SK-N-SH treated with all-trans-retinoic acid at 6 μM for 48 hours (cell line): ENCODE results near the gene ADARB2.

ENCODE experiments used
- ATAC-seq: fragments of 200-7000 bp; cut with Tn5 transposase; 3 replicates; pipeline ENCODE4 v1.9.1; 2020; ENCODE audit warnings: mild to moderate bottlenecking, moderate library complexity
- ARNTL ChIP-seq: fragments of 450-650 bp; formaldehyde crosslinking; IDR thresholded peaks from 2 replicates; pipeline ENCODE4 v1.5.0; 2020; ENCODE audit warnings: low read depth, mild to moderate bottlenecking, moderate library complexity, borderline replicate concordance
- BACH2 ChIP-seq: fragments of 250-450 bp; sonication (Bioruptor Pico); IDR thresholded peaks from 2 replicates; pipeline ENCODE4 v1.9.0; 2021; ENCODE audit warnings: mild to moderate bottlenecking, borderline replicate concordance
- CREB5 ChIP-seq: fragments of 250-450 bp; sonication (Bioruptor Pico); IDR thresholded peaks from 2 replicates; pipeline ENCODE4 v1.5.1; 2020; ENCODE audit warnings: low read depth, mild to moderate bottlenecking, moderate library complexity
- CSDC2 ChIP-seq: fragments of 250-450 bp; sonication (Bioruptor Pico); IDR thresholded peaks from 2 replicates; pipeline ENCODE4 v1.5.0; 2020; ENCODE audit warnings: mild to moderate bottlenecking, moderate library complexity
- CSRNP3 ChIP-seq: fragments of 250-450 bp; sonication (Bioruptor Pico); IDR thresholded peaks from 2 replicates; pipeline ENCODE4 v1.5.1; 2021; ENCODE audit warnings: mild to moderate bottlenecking, moderate library complexity
- ESRRG ChIP-seq: fragments of 250-450 bp; sonication (Bioruptor Pico); IDR thresholded peaks from 2 replicates; pipeline ENCODE4 v1.6.1; 2021; ENCODE audit warnings: mild to moderate bottlenecking
- GLIS3 ChIP-seq: fragments of 250-450 bp; sonication (Bioruptor Pico); IDR thresholded peaks from 2 replicates; pipeline ENCODE4 v1.5.0; 2020; ENCODE audit warnings: mild to moderate bottlenecking, moderate library complexity
- ISL1 ChIP-seq: fragments of 250-450 bp; sonication (Bioruptor Pico); IDR thresholded peaks from 2 replicates; pipeline ENCODE4 v2.1.2; 2022; ENCODE audit warnings: mild to moderate bottlenecking, moderate library complexity
- OSR1 ChIP-seq: fragments of 250-450 bp; sonication (Bioruptor Pico); IDR thresholded peaks from 2 replicates; pipeline ENCODE4 v1.8.0; 2022; ENCODE audit warnings: moderate library complexity, mild to moderate bottlenecking, inconsistent platforms
- PATZ1 ChIP-seq: fragments of 250-450 bp; sonication (Bioruptor Pico); IDR thresholded peaks from 2 replicates; pipeline ENCODE4 v1.8.0; 2020; ENCODE audit warnings: mild to moderate bottlenecking, moderate library complexity, borderline replicate concordance
- POU6F1 ChIP-seq: fragments of 250-450 bp; sonication (Bioruptor Pico); IDR thresholded peaks from 2 replicates; pipeline ENCODE4 v1.8.0; 2021; ENCODE audit warnings: low read depth, mild to moderate bottlenecking, moderate library complexity, borderline replicate concordance
- PPARA ChIP-seq: fragments of 250-450 bp; sonication (Bioruptor Pico); IDR thresholded peaks from 2 replicates; pipeline ENCODE4 v1.5.0; 2020; ENCODE audit warnings: mild to moderate bottlenecking, borderline replicate concordance
- TCF4 ChIP-seq: fragments of 250-450 bp; sonication (Bioruptor Pico); IDR thresholded peaks from 2 replicates; pipeline ENCODE4 v1.8.0; 2021; ENCODE audit warnings: mild to moderate bottlenecking, moderate library complexity, borderline replicate concordance
- TOX ChIP-seq: fragments of 250-450 bp; sonication (Bioruptor Pico); IDR thresholded peaks from 2 replicates; pipeline ENCODE4 v1.8.0; 2021; ENCODE audit warnings: mild to moderate bottlenecking, moderate library complexity, borderline replicate concordance
- TSHZ2 ChIP-seq: fragments of 250-450 bp; sonication (Bioruptor Pico); IDR thresholded peaks from 2 replicates; pipeline ENCODE4 v1.5.0; 2020; ENCODE audit warnings: mild to moderate bottlenecking, moderate library complexity
- ZC3H10 ChIP-seq: fragments of 250-450 bp; sonication (Bioruptor Pico); IDR thresholded peaks from 2 replicates; pipeline ENCODE4 v1.5.1; 2021; ENCODE audit warnings: mild to moderate bottlenecking, moderate library complexity
- ZFP3 ChIP-seq: fragments of 250-450 bp; sonication (Bioruptor Pico); IDR thresholded peaks from 2 replicates; pipeline ENCODE4 v1.5.0; 2020; ENCODE audit warnings: mild to moderate bottlenecking, moderate library complexity
- ZFP30 ChIP-seq: fragments of 450-650 bp; formaldehyde crosslinking; IDR thresholded peaks from 2 replicates; pipeline ENCODE4 v1.5.0; 2022; ENCODE audit warnings: mild to moderate bottlenecking, moderate library complexity
- ZNF565 ChIP-seq: fragments of 450-650 bp; formaldehyde crosslinking; conservative IDR thresholded peaks from 2 replicates; pipeline ENCODE4 v1.5.0; 2020; ENCODE audit warnings: low read depth, mild to moderate bottlenecking, moderate library complexity
- ZNF70 ChIP-seq: fragments of 450-650 bp; formaldehyde crosslinking; IDR thresholded peaks from 2 replicates; pipeline ENCODE4 v1.5.0; 2020; ENCODE audit warnings: mild to moderate bottlenecking, moderate library complexity
- ZNF8 ChIP-seq: fragments of 450-650 bp; formaldehyde crosslinking; IDR thresholded peaks from 2 replicates; pipeline ENCODE4 v1.5.0; 2020; ENCODE audit warnings: mild to moderate bottlenecking, moderate library complexity

ADARB2 gene

GRCh38 chr10:1516492-1517165, 220.7 kb downstream of the ADARB2 start:
- no peak for ATAC-seq
- TF ChIP-seq ARNTL (CRISPR knock-in tag) = no peak
- TF ChIP-seq ISL1 (CRISPR knock-in tag) = no peak
- TF ChIP-seq TCF4 (CRISPR knock-in tag) = no peak
- TF ChIP-seq CSRNP3 (CRISPR knock-in tag) = no peak
- TF ChIP-seq ZFP30 = no peak
- no peak for TF ChIP-seq CREB5 (CRISPR knock-in tag)
- no peak for TF ChIP-seq POU6F1 (CRISPR knock-in tag)
- TF ChIP-seq CSDC2 = no peak
- no peak for TF ChIP-seq TSHZ2 (CRISPR knock-in tag)
- no peak for TF ChIP-seq BACH2 (CRISPR knock-in tag)
- TF ChIP-seq TOX (CRISPR knock-in tag) = no peak
- TF ChIP-seq OSR1 = no peak
- no peak for TF ChIP-seq ZNF70 (CRISPR knock-in tag)
- TF ChIP-seq ESRRG = no peak
- no peak for TF ChIP-seq ZFP3 (CRISPR knock-in tag)
- no peak for TF ChIP-seq ZNF8
- no peak for TF ChIP-seq PATZ1
- no peak for TF ChIP-seq ZC3H10 (CRISPR knock-in tag)

GRCh38 chr10:1515780-1516491, 221.4 kb downstream of the ADARB2 start:
- no peak for ATAC-seq
- no peak for TF ChIP-seq PPARA (CRISPR knock-in tag)
- no peak for TF ChIP-seq ZNF70 (CRISPR knock-in tag)
- no peak for TF ChIP-seq ZC3H10 (CRISPR knock-in tag)
- no peak for TF ChIP-seq GLIS3 (CRISPR knock-in tag)

- ATAC-seq = no peak
- no peak for TF ChIP-seq BACH2 (CRISPR knock-in tag)
- TF ChIP-seq TSHZ2 (CRISPR knock-in tag) = no peak
- no peak for TF ChIP-seq PPARA (CRISPR knock-in tag)
- TF ChIP-seq OSR1 = no peak
- TF ChIP-seq ZNF565 (CRISPR knock-in tag) = no peak
- no peak for TF ChIP-seq CSDC2
- TF ChIP-seq ZC3H10 (CRISPR knock-in tag) = no peak
- TF ChIP-seq CSRNP3 (CRISPR knock-in tag) = no peak
- TF ChIP-seq ZFP3 (CRISPR knock-in tag) = no peak
Measured at GRCh38 chr10:1515121-1515779, 222.1 kb downstream of the ADARB2 start.
